ENCODE results near the gene ATF5. TPM values are rescaled to one million over a fixed set of nuclear protein-coding genes. Genes with fewer than 3 reads are reported as not detected.

ATF5 gene
- total and polyA plus RNA-seq, 10 of the 15 experiments (the other 5 are each of a cell fraction or from before 2014, with no cell fraction given), result 9.1 to 133 (median 24.0) TPM

GRCh38 chr19:49954092-49954829 is 25.3 kb downstream of the ATF5 start:
- ATAC-seq (no peak), FAIRE-seq (no peak), DNase-seq (ENCODE audit: low read depth, low spot score) (no peak)
- BruUV-seq (replicated peaks), result no TSS peak
- no peak overlapping the region for H2AFZ ChIP-seq (ENCODE audit: control insufficient read depth, low read depth, low read length)
- peak overlapping the region; percentile 8; the same call in 1 of the 2 replicates for H3K4me3 ChIP-seq
- no peak overlapping the region for H3K9ac ChIP-seq (ENCODE audit: control insufficient read depth, insufficient read depth, low read length)
- ChIA-PET CTCF (interaction anchor here (2.1 kb wide), 1 partner anchor 16 kb away, joined by 9 read pairs; no protein-coding TSS in a partner anchor), SMC1A (ENCODE audit: uncharacterized antibody, unreplicated experiment) (interaction anchor here (0.8 to 1.6 kb wide), 3 partner anchors 16 to 28 kb away, joined by 3 to 4 read pairs (median 3); no protein-coding TSS in a partner anchor), RAD21 (ENCODE audit: unreplicated experiment) (interaction anchor here (0.7 kb wide), 1 partner anchor 15 kb away, joined by 3 read pairs; no protein-coding TSS in a partner anchor), POLR2A (no interaction called here)
- H3K4me1 ChIP-seq (ENCODE audit: control insufficient read depth, insufficient read depth, low read length), result peaks cover 17% of the 10 kb centered on the region
- in situ Hi-C loops (cut with MboI) (no loop called here), intact Hi-C loops (cut with micrococcal nuclease; ENCODE audit: unreplicated experiment) (no loop called here)
- no peaks in the 10 kb centered on the region for H3K36me3 ChIP-seq (ENCODE audit: control insufficient read depth in 2 of 2, insufficient read depth in 2 of 2, low read length in 1 of 2)
- H3K27me3 ChIP-seq (replicated peaks in 1 of 2; ENCODE audit: control insufficient read depth in 2 of 2, insufficient read depth in 2 of 2, low read length in 1 of 2), result no peaks in the 10 kb centered on the region; a peak in 1 of 4 replicates
- peak overlapping the region; percentile 28 for H3K4me2 ChIP-seq (ENCODE audit: control insufficient read depth, insufficient read depth)
- WGBS (ENCODE audit: insufficient coverage, insufficient replicate concordance, low lambda C conversion rate, missing lambda C conversion rate), result 20% methylated on average over 12 of the region's 12 CpGs
- H3K27ac ChIP-seq (ENCODE audit: control insufficient read depth, insufficient read depth), result no peak overlapping the region
- no peaks in the 10 kb centered on the region for H4K20me1 ChIP-seq (ENCODE audit: control insufficient read depth, insufficient read depth)
- TF ChIP-seq RUNX3 (IDR thresholded peaks at IDR 0.05; ENCODE audit: low read length), result no peak
- TF ChIP-seq RBBP5 (conservative IDR thresholded peaks at IDR 0.05), result no peak
- TF ChIP-seq POU2F2 (IDR thresholded peaks at IDR 0.05; ENCODE audit: borderline replicate concordance, low read depth, low read length), result peak; percentile 71; the same call in 1 of the 3 replicates
- TF ChIP-seq BCL11A (IDR thresholded peaks at IDR 0.05; ENCODE audit: low read depth, low read length), result no peak
- no peak for TF ChIP-seq SIN3A (IDR thresholded peaks at IDR 0.05; ENCODE audit: low read depth, low read length)
- no peak for TF ChIP-seq PKNOX1 (IDR thresholded peaks at IDR 0.05)
- TF ChIP-seq KLF5 (IDR thresholded peaks at IDR 0.05; ENCODE audit: partially characterized antibody), result no peak
- no peaks in the 10 kb centered on the region for H3K9me3 ChIP-seq (replicated peaks; ENCODE audit: control insufficient read depth, insufficient read depth, low read length)
- no peaks in the 10 kb centered on the region for H3K79me2 ChIP-seq (ENCODE audit: control insufficient read depth, insufficient read depth, low read length)
